GM18951 (cell line): ENCODE data around the gene RICTOR.

ENCODE experiments used
- POLR2A ChIP-seq: IDR thresholded peaks from 4 replicates; pipeline ENCODE4 v1.6.1; 2011; ENCODE audit warnings: mild to moderate bottlenecking; ENCODE audit not compliant: insufficient read length, insufficient read depth; ENCODE audit errors: extremely low read depth
- in situ Hi-C: fragments of 300-500 bp; cut with MboI; formaldehyde crosslinking; loops from one replicate; pipeline ENCODE4 v1.12.0; 2022; ENCODE audit warnings: low sequenced_read_pairs, mixed read lengths, inconsistent platforms; ENCODE audit not compliant: unreplicated experiment

Gene RICTOR

DNA sequence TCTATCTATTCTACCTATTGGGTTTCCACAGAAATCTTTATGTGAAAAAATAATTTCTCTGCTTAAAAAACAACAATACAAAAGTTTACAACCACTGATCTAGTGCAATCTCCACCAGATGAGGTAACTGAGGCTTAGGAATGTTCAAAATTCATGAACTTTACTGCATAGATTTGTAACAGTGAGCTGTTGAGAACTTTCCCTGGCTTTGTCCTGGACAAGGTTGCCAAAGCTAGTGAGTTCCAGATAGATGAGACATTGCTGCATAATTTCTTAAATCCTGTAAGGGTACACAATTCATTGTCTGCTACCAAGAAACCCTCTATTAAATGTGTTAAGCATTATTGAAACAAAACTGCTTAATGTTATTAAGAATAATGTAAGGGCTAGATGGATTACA lies 125.7 kb downstream of the RICTOR start:
- in situ Hi-C loops = no loop called here
- TF ChIP-seq POLR2A = no peak

DNA sequence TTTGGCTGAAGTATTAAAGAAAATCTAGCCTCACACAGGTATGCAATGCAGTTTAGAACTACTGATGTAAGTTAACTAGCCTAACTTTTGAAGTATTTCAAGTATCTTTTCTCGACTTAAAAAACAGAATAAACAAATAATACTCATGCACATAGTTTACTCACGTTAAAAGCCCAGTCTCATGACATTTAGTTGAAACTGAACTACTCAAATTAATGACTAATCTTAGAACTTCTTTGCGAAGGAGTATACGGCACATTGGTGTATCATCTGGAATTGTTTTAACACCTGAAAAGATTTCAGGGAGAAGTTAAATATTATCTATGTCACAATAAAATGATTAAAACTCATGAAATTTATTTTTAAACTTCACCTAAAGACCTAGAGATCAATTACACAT lies 129.9 kb downstream of the RICTOR start:
- in situ Hi-C loops = no loop called here
- TF ChIP-seq POLR2A = no peak

- in situ Hi-C loops = no loop called here
- no peak for TF ChIP-seq POLR2A
These were observed 132.3 kb downstream of the RICTOR start for GRCh38 chr5:38941912-38942311.

- in situ Hi-C loops = no loop called here
- no peak for TF ChIP-seq POLR2A
These were observed 133.9 kb downstream of the RICTOR start for GRCh38 chr5:38940230-38940858.

GRCh38 chr5:38938973-38939372 lies 135.2 kb downstream of the RICTOR start:
- in situ Hi-C loops = no loop called here
- TF ChIP-seq POLR2A = no peak

GRCh38 chr5:38938424-38938823 lies 135.8 kb downstream of the RICTOR start:
- TF ChIP-seq POLR2A = no peak
- in situ Hi-C loops = no loop called here

DNA sequence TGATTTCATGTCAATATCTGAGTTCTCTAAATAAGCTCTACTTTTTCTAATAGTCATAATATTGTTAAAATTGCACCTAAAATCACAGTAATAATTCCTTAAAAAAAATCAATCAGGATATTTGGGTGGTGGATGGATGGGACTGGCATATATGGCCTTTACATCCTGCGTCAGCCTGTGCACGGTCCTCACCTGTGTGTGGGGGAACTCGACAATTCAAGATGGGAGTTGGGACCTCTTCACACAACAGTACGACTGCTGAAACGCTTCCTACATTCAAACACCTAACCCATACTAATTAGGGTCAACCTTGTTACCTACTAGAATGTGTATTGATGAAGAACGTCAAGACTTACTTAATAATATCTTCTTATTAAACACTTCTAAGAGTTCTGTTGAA lies 137.9 kb downstream of the RICTOR start:
- no peak for TF ChIP-seq POLR2A
- in situ Hi-C loops = no loop called here

- in situ Hi-C loops = no loop called here
- TF ChIP-seq POLR2A = no peak
These were observed 138.8 kb downstream of the RICTOR start for GRCh38 chr5:38935437-38935836.

GRCh38 chr5:38932854-38933408 lies 141.3 kb downstream of the RICTOR start:
- TF ChIP-seq POLR2A = no peak
- in situ Hi-C loops = no loop called here

DNA sequence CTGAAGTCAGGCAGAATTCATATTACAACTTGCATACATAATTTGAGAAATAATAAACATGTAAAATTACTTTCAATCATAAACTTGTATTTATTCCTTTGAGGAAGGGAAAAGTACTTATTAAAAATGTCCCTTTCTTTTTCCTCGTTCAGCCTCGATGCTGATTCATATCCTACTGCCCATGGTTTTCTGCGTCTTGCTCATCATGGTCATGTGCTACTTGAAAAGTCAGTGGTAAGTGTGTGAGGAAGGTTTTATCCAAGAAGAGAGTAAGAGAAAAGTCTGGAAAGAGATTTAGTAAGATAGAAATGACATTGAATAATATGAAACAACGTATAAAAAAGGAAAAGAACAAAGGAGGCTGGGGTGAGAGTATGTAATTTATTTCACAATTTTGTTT lies 142.5 kb downstream of the RICTOR start:
- in situ Hi-C loops = no loop called here
- TF ChIP-seq POLR2A = no peak

GRCh38 chr5:38929838-38930237 lies 144.4 kb downstream of the RICTOR start:
- TF ChIP-seq POLR2A = no peak
- in situ Hi-C loops = no loop called here

GRCh38 chr5:38927470-38927869 lies 146.7 kb downstream of the RICTOR start:
- in situ Hi-C loops = no loop called here
- no peak for TF ChIP-seq POLR2A

GRCh38 chr5:38926121-38926520 lies 148.1 kb downstream of the RICTOR start:
- in situ Hi-C loops = no loop called here
- no peak for TF ChIP-seq POLR2A

- TF ChIP-seq POLR2A = no peak
- in situ Hi-C loops = no loop called here
These were observed 148.9 kb downstream of the RICTOR start for GRCh38 chr5:38925154-38925925.
